HG03039 (cell line): ENCODE data around the gene TEX11.
"Not testable (repeated sequence)": the region's sequence is repeated elsewhere in the genome, so short reads cannot be mapped to it uniquely, and the experiment has no call there.

ENCODE experiments used
- ATAC-seq: cut with Tn5 transposase; IDR thresholded peaks from one replicate; pipeline ENCODE4 v1.9.1; 2021; ENCODE audit warnings: mild to moderate bottlenecking, moderate library complexity; ENCODE audit not compliant: unreplicated experiment

TEX11 gene

DNA sequence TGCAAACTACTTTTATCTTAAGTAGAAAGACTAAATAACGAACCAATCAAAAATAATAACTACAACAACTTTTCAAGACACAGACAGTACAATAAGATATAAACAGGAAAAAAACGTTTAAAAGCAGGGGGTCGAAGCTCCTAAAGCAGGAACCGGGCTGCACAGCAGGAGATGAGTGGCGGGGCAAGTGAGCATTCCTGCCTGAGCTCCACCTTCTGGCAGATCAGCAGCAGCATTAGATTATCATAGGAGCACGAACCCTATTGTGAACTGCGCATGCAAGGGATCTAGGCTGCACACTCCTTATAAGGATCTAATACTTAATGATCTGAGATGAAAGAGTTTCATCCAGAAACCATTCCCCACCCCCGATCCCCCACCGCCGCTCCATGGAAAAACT, 146.2 kb downstream of the TEX11 start:
- ATAC-seq, result no peak

DNA sequence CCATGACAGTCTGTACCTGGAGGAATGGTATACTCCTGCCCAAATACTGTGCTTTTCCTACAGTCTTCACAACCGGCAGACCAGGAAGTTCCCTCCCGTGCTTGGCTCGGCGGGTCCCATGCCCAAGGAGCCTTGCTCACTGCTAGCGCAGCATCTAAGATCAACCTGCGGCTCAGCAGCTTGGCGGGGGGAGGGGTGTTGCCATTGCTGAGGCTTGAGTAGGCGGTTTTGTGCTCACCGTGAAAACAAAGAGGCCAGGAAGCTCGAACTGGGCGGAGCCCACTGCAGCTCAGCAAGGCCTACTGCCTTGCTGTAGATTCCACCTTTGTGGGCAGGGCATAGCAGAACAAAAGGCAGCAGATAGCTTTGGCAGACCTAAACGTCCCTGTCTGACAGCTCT, 152.7 kb downstream of the TEX11 start:
- no peak for ATAC-seq

DNA sequence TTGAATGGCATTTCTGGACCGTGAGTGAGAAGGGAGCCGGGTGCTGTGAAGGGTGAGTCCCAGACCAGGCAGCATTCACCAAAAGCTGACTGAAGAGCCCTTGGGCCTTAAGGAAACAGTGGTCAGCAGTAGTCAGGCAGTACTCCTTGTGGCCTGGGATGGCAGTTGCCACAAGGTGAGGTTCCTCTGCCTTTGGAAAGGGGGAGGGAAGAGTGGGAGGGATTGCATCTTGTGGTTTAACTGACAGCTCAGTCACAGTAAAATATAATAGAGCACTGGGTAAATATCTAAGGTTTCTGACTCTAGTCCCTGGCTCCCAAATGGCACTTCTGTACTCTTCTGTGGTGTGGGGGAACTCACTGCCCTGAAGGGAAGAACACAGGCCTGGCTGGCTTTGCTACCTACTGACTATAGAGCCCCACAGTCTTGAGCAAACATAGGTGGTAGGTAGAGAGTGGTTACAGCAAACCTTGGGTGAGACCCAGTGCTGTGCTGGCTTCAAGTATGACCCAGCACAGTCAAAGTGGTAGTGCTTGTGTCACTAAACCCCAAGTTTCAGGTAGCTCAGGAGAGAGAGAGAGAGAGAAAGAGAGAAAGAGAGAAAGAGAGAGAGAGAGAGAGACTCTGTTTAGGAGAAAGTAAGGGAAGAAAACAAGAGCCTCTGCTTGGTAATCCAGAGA, 154.2 kb downstream of the TEX11 start:
- ATAC-seq, result no peak

DNA sequence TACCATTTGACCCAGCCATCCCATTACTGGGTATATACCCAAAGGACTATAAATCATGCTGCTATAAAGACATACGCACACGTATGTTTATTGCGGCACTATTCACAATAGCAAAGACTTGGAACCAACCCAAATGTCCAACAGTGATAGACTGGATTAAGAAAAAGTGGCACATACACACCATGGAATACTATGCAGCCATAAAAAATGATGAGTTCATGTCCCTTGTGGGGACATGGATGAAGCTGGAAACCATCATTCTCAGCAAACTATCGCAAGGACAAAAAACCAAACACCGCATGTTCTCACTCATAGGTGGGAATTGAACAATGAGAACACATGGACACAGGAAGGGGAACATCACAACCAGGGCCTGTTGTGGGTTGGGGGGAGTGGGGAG, 174.7 kb downstream of the TEX11 start:
- ATAC-seq, result not testable (repeated sequence)

DNA sequence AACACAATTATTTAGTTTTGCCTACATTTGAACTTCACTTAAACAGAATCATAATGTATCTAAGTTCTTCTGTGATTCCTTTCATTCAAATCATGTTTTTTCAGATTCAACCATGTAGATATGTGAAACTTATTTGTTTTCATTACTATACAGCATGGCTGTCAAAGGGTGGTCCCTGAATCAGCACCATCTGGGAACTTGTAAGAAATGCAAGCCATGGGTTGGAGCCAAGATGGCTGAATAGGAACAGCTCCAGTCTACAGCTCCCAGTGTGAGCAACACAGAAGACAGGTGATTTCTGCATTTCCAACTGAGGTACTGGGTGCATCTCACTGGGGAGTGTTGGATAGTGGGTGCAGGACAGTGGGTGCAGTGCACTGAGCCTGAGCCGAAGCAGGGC, 180.6 kb downstream of the TEX11 start:
- ATAC-seq, result not testable (repeated sequence)

DNA sequence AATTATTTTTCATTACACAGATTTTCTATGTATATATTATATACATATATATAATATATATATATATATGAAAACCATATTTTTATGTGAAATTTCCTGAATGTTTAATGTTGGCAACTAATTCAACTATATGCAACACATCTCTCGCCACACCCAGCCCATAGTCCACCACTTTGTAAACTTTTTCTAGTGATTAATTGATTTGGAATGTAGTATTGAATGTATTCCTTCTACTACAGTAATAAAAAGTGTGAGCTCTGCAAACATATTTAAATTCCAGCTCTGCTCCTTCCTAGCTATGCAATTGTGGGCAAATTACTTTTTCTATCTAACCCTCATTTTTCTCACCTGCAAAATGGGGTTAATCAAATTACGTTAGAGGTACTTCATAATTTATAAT, 187.8 kb downstream of the TEX11 start:
- ATAC-seq, result no peak

DNA sequence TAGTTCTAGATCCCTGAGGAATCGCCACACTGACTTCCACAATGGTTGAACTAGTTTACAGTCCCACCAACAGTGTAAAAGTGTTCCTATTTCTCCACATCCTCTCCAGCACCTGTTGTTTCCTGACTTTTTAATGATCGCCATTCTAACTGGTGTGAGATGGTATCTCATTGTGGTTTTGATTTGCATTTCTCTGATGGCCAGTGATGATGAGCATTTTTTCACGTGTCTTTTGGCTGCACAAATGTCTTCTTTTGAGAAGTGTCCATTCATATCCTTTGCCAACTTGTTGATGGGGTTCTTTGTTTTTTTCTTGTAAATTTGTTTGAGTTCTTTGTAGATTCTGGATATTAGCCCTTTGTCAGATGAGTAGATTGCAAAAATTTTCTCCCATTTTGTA, 197.2 kb downstream of the TEX11 start:
- not testable (repeated sequence) for ATAC-seq

DNA sequence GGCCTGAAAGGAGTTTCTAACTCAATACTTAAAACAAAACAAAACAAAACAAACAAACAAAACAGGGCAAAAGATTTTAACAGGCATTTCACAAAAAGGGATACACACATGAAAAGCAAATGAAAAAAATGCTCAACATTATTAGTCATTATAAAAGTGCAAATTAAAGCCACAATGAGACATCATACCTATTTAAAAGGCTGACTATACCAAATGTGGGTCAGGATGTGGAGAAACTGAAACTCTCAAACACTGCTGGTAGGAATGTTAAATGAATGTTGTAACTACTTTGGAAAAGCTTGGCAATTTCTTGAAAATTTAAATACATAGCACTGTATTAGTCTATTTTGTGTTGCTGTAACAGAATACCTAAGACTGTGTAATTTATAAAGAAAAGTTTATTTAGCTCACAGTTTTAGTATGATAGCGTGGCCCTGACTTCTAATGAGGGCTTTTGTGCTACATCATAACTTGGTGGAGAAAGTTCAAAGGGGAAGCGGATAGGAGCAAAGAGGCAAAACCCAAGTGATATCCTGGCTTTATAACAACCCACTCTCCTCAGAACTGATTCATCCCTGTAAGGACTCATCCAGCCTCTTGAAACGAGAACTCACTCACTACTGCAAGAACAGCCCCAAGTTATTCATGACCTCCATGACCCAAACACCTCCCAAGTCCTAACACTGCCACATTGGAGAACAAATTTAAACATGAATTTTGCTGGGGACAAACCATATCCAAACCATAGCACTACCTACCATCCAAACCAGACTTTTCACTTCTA, 214.0 kb downstream of the TEX11 start:
- ATAC-seq, result no peak

DNA sequence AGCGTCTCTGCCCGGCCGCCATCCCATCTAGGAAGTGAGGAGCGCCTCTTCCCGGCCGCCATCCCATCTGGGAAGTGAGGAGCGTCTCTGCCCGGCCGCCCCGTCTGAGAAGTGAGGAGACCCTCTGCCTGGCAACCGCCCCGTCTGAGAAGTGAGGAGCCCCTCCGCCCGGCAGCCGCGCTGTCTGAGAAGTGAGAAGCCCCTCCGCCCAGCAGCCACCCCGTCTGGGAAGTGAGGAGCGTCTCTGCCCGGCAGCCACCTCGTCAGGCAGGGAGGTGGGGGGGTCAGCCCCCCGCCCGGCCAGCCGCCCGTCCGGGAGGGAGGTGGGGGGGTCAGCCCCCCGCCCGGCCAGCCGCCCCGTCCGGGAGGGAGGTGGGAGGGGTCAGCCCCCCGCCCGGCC, 229.1 kb downstream of the TEX11 start:
- ATAC-seq, result not testable (repeated sequence)

DNA sequence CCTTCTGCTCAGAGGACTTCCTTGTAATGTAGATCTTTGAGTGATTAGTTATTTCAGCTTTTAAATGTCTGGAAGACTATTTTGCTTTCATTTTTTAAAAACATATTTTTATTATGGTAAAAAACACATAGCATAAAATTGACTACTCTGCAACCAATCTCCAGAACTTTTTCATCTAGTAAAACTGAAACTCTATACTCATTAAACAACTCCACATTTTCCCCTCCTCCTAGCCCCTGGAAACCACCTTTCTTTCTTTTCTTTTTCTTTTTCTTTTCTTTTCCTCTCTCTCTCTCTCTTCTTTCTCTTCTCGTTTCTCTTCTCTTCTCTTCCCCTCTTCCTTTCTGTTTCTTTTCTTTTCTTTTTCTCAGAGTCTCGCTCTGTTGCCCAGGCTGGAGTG, 233.2 kb downstream of the TEX11 start:
- no peak for ATAC-seq

DNA sequence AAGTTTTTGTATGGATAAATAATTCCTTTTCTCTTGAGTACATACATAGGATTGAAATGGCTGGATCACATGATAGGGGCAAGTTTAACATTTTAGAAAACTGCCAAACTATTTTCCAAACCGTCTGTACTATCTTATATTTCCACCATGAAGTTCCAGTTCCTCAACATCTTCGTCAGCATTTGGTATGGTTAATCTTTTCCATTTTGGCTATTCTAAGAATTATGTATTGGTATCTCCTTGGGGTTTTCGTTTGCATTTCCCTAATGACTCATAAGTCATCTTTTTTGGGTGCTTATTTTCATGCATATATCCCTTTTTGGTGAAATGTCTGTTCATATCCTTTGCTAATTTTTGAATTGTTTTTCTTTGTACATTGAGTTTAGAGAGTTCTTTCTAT, 236.2 kb downstream of the TEX11 start:
- no peak for ATAC-seq

DNA sequence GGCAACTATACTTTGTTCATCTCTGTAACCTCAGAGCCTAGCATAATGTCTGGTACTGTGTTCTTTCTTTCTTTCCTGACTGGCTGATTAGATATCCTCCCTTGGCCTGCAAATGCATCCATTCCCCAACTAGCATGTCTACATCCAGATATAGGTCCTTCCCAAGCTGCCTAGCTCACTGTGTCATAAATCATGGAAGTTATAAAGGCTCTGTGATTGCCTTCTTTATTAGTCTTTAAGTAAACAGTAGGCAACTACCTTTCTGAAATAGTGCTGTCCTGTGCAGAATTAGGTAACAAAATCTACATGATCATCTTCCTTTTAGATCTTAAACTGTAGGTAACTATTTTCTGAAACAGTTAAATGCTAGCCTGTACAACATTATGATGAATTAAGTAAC, 239.4 kb downstream of the TEX11 start:
- ATAC-seq, result no peak

DNA sequence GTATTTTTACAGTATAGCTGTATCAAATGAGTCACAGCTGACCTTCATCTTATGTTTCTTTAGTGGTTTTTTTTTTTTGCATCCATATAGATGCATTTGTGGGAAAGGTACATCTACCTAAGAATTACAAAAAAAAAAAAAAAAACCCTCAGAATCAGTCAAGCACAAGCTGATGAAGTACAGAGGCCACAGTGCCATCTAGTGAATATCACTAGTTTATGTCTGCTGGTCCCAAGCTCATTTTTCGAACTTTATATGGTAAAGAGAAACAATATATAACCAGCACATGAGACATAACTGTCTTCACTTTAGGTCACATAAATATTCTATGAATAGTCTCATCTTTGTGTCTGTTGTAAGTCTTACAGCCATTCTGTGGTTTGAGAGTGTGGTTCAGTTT, 243.8 kb downstream of the TEX11 start:
- ATAC-seq, result no peak

DNA sequence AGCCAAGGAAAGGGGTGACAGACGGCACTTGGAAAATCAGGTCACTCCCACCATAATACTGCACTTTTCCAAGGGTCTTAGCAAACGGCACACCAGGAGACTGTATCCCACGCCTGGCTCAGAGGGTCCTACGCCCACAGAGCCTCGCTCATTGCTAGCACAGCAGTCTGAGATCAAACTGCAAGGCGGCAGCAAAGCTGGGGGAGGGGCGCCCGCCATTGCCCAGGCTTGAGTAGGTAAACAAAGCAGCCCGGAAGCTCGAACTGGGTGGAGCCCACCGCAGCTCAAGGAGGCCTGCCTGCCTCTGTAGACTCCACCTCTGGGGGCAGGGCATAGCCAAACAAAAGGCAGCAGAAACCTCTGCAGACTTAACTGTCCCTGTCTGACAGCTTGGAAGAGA, 247.4 kb downstream of the TEX11 start:
- ATAC-seq, result not testable (repeated sequence)

DNA sequence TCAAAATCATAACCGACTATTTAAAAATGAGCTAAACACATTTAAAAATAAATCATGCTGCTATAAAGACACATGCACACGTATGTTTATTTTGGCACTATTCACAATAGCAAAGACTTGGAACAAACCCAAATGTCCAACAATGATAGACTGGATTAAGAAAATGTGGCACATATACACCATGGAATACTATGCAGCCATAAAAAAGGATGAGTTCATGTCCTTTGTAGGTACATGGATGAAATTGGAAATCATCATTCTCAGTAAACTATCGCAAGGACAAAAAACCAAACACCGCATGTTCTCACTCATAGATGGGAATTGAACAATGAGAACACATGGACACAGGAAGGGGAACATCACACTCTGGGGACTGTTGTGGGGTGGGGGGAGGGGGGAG, 251.0 kb downstream of the TEX11 start:
- not testable (repeated sequence) for ATAC-seq

DNA sequence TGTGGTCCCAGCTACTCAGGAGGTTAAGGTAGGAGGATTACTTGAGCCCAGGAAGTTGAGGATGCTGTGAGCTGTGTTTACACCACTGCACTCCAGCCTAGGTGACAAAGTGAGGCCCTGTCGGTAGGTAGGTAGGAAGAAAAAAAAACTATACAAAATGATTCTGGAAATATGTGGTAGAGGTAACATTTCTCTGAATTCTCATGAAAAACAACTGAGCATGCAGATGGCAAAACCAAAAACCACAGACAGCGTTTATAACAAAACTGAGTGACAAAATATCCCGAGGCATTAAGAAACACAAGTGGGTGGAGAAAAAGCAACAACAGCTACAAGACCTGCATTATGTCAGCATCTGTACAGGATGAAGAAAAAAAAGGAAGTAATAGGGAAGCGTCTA, 252.2 kb downstream of the TEX11 start:
- no peak for ATAC-seq

DNA sequence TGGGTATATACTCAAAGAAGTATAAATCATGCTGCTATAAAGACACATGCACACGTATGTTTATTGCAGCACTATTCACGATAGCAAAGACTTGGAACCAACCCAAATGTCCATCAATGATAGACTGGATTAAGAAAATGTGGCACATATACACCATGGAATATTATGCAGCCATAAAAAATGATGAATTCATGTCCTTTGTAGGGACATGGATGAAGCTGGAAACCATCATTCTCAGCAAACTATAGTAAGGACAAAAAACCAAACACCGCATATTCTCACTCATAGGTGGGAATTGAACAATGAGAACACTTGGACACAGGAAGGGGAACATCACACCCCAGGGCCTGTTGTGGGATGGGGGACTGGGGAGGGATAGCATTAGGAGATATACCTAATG, 260.6 kb downstream of the TEX11 start:
- not testable (repeated sequence) for ATAC-seq

DNA sequence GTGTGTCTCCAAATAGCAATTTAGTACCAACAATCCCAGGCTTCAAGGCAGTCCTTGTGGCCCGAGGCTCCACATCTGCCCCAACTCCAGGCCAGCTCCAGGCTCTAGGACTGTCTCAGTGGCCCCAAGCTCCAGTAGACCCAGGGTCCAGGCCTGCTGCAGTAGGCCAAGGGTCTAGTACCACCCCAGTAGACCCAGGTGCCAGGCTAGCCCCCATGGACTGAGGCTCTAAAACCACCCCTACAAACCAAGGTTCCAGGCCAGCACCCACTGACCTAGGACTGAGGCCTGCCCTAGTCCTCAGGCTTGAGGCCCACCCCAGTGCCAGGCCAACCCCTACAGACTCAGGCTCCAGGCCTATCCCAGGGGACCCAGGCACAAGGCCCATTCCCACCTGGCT, 272.3 kb downstream of the TEX11 start:
- ATAC-seq, result no peak

DNA sequence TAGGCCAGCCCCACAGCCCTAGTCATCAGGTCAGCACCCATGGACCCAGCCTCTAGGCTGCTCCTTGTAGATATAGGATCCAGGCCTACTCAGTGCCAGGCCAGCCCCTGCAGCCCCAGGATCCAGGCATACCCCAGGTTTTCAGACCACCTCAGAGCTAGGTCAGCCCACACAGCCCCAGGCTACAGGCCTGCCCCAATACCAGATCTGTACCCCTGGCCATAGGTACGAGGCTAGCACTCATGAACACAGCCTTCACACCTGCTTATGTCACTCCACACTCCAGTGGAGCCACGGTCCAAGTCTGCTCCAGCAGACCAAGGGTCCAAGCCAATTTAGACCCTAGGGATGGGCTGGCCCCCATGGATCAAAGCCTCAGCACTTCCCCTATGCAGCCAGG, 272.8 kb downstream of the TEX11 start:
- no peak for ATAC-seq

DNA sequence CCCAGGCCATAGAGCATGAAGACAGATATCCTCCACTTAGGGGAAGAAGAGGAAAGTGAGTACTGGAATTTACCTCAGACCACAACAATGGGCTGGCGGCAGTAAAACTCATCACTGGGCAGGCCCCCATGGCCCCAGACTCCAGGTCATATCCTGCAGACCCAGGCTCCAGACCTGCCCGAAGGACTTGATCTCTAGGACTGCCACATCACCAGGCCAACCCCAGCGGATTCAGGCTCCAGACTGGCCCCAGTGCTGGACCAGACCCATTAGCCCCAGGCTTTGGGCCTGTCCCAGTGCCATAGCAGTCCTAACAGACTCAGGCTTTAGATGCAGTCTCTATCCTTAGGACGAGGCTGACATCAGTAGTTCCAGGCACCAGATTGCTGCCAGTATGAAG, 273.3 kb downstream of the TEX11 start:
- ATAC-seq, result no peak

DNA sequence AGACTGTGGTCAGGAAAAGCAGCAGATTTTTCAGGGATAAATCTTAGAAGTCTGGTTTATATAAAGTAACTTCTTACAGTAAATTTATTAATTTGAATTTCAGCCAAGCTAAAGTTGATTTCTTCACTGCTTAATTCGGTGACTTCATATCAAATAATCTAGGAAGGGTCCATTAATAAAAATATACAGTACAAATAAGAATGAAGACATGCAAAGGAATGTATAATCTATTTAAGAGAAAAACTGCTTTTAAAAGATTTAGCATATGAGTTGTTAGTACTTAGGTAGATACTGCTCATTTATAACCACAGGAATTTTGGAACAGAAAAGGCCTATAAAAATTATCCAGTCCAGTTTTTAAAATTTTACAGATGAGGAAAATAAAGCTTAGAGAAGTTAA, 286.8 kb downstream of the TEX11 start:
- ATAC-seq, result no peak

DNA sequence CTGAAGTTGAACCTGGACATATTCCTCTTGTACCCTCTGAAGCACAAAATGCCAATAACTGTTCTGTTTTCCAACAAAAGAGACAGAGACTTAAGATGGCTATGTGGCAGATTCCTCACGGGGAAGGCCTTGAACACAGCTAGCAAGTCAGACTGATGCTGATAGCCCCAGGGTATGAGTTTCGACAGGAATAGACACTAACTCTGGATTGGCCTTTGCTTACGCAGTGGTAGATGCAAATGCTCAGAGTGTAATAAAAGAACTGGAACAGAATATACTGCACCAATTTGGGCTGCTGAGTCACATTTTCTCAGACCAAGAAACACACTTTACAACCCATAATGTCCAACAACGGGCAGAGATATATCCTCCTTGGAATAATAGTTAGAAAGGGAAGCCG, 290.0 kb downstream of the TEX11 start:
- no peak for ATAC-seq

DNA sequence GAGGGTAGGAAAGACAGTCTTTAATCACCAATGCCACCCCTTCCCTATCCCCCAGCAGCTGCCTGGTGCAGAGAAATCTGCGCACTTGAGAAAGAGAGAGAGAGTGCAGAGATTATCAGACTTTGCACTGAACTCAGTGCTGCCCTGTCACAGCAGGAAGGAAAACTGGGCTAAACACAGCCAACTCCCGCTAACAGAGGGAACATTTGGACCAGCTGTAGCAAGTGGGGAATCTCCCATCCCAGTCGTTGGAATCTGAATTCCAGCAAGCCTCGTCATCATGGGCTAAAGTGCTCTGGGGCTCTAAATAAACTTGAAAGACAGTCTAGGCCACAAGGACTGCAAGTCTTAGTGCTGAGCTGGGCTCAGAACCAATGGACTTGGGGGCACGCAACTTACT, 295.2 kb downstream of the TEX11 start:
- ATAC-seq, result no peak
